ENCODE measurements around the gene COL23A1. TPM values are rescaled to one million over a fixed set of nuclear protein-coding genes. Genes with fewer than 3 reads are reported as not detected.

COL23A1 gene
- total RNA-seq, 1 donor from 2014 or later: 0.55 TPM

Other genes with a start within 250 kb of the COL23A1 start
- 25.7 TPM for gene CLK4, start 36.7 kb upstream of the COL23A1 start, total RNA-seq
- gene ZNF354A, start 140.3 kb upstream of the COL23A1 start, total RNA-seq: 11.9 TPM